ENCODE results near the gene BRAP. TPM values are rescaled to one million over a fixed set of nuclear protein-coding genes. Genes with fewer than 3 reads are reported as not detected.
"Not testable (repeated sequence)": the region's sequence is repeated elsewhere in the genome, so short reads cannot be mapped to it uniquely, and the experiment has no call there.

BRAP gene
- total RNA-seq, 2 experiments from 2014 or later = 14.7 to 16.9 TPM

DNA sequence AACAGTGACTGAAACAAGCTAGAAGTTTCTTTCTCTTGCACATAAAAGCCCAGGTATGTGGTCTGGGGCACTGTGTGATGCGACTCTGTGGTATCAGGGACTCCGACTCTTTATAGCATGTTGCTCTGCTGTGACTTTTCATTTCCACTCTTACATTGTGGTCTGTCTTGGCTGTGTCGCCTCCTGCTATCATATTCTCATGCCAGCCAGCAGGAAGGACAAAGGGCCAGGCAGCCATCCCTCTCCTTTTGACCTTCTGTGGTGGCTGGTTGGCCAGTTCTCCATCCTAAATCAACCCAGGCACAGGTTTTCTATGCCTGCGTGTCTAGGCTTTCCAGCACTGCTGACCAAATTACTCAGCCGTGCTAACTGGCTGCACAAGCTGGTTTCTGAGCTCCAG is 8.1 kb upstream of the BRAP start:
- Mint-ChIP-seq H3K9me3 (no peaks in the 10 kb centered on the region), H3K4me1 (ENCODE audit: low read depth) (no peaks in the 10 kb centered on the region), H3K27me3 (ENCODE audit: low read depth) (no peaks in the 10 kb centered on the region), H3K27ac (no peak overlapping the region), H3K4me3 (no peak overlapping the region), H3K36me3 (ENCODE audit: low read depth) (peaks cover 19% of the 10 kb centered on the region)
- no peak for DNase-seq
- intact Hi-C loops (cut with micrococcal nuclease) = no loop called here
- CTCF ChIA-PET = interaction anchor here (0.7 to 0.9 kb wide), 2 partner anchors 53 to 119 kb away, joined by 3 to 5 read pairs; no protein-coding TSS in a partner anchor

DNA sequence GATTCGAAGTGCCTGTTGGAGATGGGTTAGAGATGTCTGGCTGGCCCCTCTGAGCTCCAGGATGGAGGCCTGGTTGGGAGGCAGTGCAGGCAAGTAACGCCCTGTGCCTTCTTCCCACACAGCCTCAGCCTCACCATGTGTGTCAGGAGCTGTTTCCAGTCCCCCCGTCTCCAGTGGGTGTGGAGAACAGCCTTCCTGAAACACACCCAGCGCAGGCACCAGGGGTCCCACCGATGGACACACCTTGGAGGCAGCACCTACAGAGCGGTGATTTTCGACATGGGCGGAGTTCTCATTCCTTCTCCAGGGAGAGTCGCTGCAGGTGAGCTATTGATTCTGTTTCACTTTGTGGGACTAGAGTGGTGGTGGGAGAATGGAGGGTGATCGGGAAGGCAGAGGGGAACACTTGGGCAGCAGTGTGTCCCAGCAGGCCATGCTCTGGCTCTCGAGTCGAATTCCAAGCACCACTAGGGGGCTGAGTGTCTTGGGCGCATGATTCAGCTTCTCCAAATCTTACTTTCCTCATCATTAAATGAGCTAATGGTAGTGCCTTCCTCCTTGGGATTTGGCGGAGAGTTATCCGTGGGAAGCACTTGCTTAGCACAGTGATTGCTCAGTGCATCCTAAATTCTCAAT is 6.9 kb upstream of the BRAP start:
- intact Hi-C loops (cut with micrococcal nuclease) = no loop called here
- H3K27ac Mint-ChIP-seq = no peak overlapping the region
- peaks cover 3% of the 10 kb centered on the region for H3K4me1 Mint-ChIP-seq (ENCODE audit: low read depth)
- no peaks in the 10 kb centered on the region for H3K27me3 Mint-ChIP-seq (ENCODE audit: low read depth)
- no peaks in the 10 kb centered on the region for H3K9me3 Mint-ChIP-seq
- peaks cover 17% of the 10 kb centered on the region for H3K36me3 Mint-ChIP-seq (ENCODE audit: low read depth)
- H3K4me3 Mint-ChIP-seq = no peak overlapping the region
- DNase-seq = no peak
- CTCF ChIA-PET = interaction anchor here (0.6 to 0.9 kb wide), 3 partner anchors 11 to 120 kb away, joined by 3 to 5 read pairs (median 3); no protein-coding TSS in a partner anchor

DNA sequence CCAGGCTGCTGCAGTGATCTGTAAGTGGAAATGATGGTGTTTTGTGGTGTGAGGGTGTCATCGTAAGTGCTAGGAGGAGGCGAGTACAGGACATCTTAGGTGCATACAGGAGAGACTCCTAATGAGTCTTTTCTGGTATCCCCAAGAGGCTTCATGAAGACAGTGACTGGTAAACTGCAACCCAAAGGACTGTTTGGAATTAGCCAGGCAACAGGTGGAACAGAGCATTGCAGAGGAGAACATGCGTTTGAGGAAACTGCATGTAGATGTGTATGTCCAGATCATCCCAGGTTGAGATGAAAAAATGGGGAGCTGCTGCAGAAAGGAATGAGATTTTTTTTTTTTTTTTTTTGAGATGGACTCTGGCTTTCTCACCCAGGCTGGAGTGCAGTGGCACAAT is 5.5 kb upstream of the BRAP start:
- no peaks in the 10 kb centered on the region for H3K9me3 Mint-ChIP-seq
- no peak overlapping the region for H3K4me3 Mint-ChIP-seq
- DNase-seq = no peak
- CTCF ChIA-PET = no interaction called here
- H3K27me3 Mint-ChIP-seq (ENCODE audit: low read depth) = no peaks in the 10 kb centered on the region
- intact Hi-C loops (cut with micrococcal nuclease) = no loop called here
- no peak overlapping the region for H3K27ac Mint-ChIP-seq
- H3K4me1 Mint-ChIP-seq (ENCODE audit: low read depth) = peaks cover 14% of the 10 kb centered on the region
- peaks cover 15% of the 10 kb centered on the region for H3K36me3 Mint-ChIP-seq (ENCODE audit: low read depth)

DNA sequence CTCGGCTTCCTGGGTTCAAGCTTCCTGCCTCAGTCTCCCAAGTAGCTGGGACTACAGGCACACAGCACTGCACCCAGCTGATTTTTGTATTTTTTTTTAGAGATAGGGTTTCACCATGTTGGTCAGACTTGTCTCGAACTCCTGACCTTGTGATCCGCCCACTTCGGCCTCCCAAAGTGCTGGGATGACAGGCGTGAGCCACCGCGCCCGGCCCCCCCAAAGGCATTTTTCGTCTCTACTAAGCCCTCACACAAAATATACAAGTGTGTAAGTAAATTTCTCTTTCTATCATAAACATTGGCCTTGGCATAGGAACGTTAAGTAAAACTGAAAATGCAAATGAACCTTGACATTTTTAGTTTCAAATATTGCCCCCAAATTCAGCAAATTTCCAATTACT is 2.2 kb upstream of the BRAP start:
- intact Hi-C loops (cut with micrococcal nuclease) = loop anchor here (2.0 to 10.0 kb wide), 4 partner anchors 163 to 327 kb away; partner anchors contain the start of genes ERP29, SH2B3 and TMEM116
- peaks cover 11% of the 10 kb centered on the region for H3K36me3 Mint-ChIP-seq (ENCODE audit: low read depth)

DNA sequence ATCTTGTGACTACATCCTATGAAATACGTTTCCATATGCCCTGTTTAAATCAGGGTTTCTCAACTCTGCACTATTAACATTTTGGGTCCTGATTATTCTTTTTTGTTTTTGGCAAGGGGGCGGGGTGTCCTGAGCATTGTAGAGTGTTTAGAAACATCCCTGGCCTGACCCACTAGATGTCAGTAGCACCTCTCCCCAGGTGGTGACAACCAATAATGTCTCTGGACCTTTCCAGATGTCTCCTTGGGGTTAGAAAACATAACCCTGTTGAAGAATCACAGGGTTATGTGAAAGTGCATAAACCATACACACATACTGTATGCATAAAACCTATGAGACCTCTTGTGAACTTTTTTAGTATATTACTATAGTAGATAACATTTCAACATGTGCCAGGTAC is 1.5 kb upstream of the BRAP start:
- DNase-seq = peak; percentile 12
- no peak overlapping the region for H3K27ac Mint-ChIP-seq
- peaks cover 10% of the 10 kb centered on the region for H3K36me3 Mint-ChIP-seq (ENCODE audit: low read depth)
- no peaks in the 10 kb centered on the region for H3K9me3 Mint-ChIP-seq
- peak overlapping the region; percentile 20 for H3K4me3 Mint-ChIP-seq
- intact Hi-C loops (cut with micrococcal nuclease) = loop anchor here (2.0 to 10.0 kb wide), 4 partner anchors 162 to 328 kb away; partner anchors contain the start of genes ERP29, SH2B3 and TMEM116
- H3K27me3 Mint-ChIP-seq (ENCODE audit: low read depth) = no peaks in the 10 kb centered on the region
- CTCF ChIA-PET = interaction anchor here (0.6 to 0.8 kb wide), 2 partner anchors 101 to 283 kb away, joined by 4 read pairs; no protein-coding TSS in a partner anchor
- peaks cover 33% of the 10 kb centered on the region for H3K4me1 Mint-ChIP-seq (ENCODE audit: low read depth)

More for the DNA sequence above, 2.2 kb upstream of the BRAP start:
- H3K4me3 Mint-ChIP-seq = no peak overlapping the region
- no peaks in the 10 kb centered on the region for H3K9me3 Mint-ChIP-seq
- H3K4me1 Mint-ChIP-seq (ENCODE audit: low read depth) = peaks cover 33% of the 10 kb centered on the region
- CTCF ChIA-PET = no interaction called here
- H3K27ac Mint-ChIP-seq = no peak overlapping the region
- no peak for DNase-seq
- H3K27me3 Mint-ChIP-seq (ENCODE audit: low read depth) = no peaks in the 10 kb centered on the region

DNA sequence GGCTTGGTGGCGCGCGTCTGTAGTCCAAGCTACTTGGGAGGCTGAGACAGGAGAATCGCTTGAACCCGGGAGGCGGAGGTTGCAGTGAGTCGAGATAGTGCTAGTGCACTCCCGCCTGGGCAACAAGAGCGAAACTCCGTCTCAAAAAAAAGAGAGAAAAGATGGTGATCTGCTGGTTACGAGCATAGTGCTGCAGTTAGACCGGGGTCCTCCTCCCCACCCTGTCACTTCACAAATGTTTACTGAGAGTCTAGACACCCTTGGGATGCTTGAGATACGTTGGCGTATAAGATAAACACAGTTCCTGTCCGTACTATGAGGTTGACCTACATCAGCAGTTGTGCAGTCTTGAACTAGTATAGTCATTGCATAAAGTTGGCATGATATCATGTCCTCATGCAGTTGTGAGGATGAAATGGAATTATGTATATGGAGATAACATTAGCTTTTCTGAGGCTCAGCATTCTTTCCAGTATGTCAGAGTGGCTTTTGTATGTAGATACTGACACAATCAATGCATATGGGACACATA is 884 bp upstream of the BRAP start:
- Mint-ChIP-seq H3K4me1 (ENCODE audit: low read depth) (peaks cover 33% of the 10 kb centered on the region), H3K27me3 (ENCODE audit: low read depth) (no peaks in the 10 kb centered on the region), H3K36me3 (ENCODE audit: low read depth) (peaks cover 16% of the 10 kb centered on the region), H3K4me3 (peak overlapping the region; percentile 91), H3K9me3 (no peaks in the 10 kb centered on the region), H3K27ac (peak overlapping the region; percentile 86)
- no peak for DNase-seq
- CTCF ChIA-PET = interaction anchor here (0.8 to 2.0 kb wide), 2 partner anchors 100 to 158 kb away, joined by 4 read pairs; no protein-coding TSS in a partner anchor
- intact Hi-C loops (cut with micrococcal nuclease) = loop anchor here (1.0 to 10.0 kb wide), 5 partner anchors 155 to 328 kb away; partner anchors contain the start of genes ERP29, SH2B3 and TMEM116

DNA sequence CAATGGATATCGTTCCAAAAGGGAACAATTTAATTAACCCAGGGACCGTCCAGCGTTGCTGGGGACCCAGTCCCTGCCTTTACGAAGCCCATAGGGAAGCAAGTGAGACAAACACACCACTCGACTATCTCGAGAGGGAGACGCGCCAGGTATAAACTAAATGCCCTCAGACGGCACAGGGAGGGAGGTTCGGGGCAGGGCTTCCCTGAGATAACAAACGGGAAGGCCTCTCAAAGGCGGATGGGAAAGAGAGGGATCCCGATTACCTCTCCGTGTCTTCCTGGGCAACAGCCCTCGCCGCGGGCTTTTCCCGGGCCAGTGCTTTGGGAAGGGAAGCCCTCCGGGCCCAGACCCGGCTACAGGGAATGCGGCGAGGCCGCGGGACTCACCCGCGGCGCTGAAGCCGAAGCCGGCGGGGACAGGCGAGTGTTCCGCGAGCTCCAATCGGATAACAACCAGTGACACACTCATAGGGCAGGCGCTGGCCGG is 390 bp downstream of the BRAP start:
- CTCF ChIA-PET = interaction anchor here (1.1 to 2.4 kb wide), 3 partner anchors 127 to 157 kb away, joined by 4 to 7 read pairs (median 4); no protein-coding TSS in a partner anchor
- H3K4me3 Mint-ChIP-seq = peak overlapping the region; percentile 91
- peak overlapping the region; percentile 83 for H3K27ac Mint-ChIP-seq
- intact Hi-C loops (cut with micrococcal nuclease) = loop anchor here (1.0 to 10.0 kb wide), 4 partner anchors 89 to 329 kb away; partner anchors contain the start of genes ERP29 and TMEM116
- peaks cover 33% of the 10 kb centered on the region for H3K4me1 Mint-ChIP-seq (ENCODE audit: low read depth)
- H3K36me3 Mint-ChIP-seq (ENCODE audit: low read depth) = peaks cover 15% of the 10 kb centered on the region
- no peaks in the 10 kb centered on the region for H3K9me3 Mint-ChIP-seq
- H3K27me3 Mint-ChIP-seq (ENCODE audit: low read depth) = no peaks in the 10 kb centered on the region
- DNase-seq = peak; percentile 17

DNA sequence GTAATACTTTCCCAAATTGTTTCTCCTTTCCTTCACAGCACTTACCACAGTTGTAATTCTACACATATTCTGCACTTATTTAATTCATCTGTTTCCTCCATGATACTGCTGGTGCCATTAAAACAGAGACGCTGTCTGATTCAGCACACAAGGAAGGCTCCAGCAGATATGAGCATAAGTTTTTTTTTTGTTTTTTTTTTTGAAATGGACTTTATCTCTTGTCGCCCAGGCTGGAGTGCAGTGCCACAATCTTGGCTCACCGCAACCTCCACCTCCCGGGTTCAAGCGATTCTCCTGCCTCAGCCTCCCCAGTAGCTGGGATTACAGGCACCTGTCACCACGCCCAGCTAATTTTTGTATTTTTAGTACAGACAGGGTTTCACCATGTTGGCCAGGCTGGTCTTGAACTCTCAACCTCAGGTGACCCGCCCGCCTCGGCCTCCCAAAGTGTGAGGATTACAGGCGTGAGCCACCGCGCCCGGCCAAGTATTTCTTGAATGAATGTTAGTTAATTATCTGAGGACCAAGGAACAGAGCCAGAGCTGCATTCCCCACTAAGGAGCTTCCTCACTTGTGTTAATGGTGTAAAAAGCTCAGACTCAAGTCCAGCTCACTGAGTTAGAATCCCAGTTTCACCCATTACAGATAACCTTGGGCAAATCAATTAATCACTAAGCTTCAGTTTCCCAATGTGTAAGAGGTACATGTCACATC is 1.1 kb downstream of the BRAP start:
- Mint-ChIP-seq H3K4me1 (ENCODE audit: low read depth) (peaks cover 33% of the 10 kb centered on the region), H3K27ac (peak overlapping the region; percentile 83), H3K36me3 (ENCODE audit: low read depth) (peaks cover 15% of the 10 kb centered on the region), H3K4me3 (peak overlapping the region; percentile 91)
- CTCF ChIA-PET = interaction anchor here (0.6 to 2.4 kb wide), 4 partner anchors 128 to 661 kb away, joined by 3 to 7 read pairs (median 4); no protein-coding TSS in a partner anchor
- intact Hi-C loops (cut with micrococcal nuclease) = loop anchor here (1.0 to 10.0 kb wide), 4 partner anchors 88 to 330 kb away; partner anchors contain the start of genes ERP29 and TMEM116
- H3K9me3 Mint-ChIP-seq; DNase-seq; H3K27me3 Mint-ChIP-seq (ENCODE audit: low read depth): not testable (repeated sequence)

DNA sequence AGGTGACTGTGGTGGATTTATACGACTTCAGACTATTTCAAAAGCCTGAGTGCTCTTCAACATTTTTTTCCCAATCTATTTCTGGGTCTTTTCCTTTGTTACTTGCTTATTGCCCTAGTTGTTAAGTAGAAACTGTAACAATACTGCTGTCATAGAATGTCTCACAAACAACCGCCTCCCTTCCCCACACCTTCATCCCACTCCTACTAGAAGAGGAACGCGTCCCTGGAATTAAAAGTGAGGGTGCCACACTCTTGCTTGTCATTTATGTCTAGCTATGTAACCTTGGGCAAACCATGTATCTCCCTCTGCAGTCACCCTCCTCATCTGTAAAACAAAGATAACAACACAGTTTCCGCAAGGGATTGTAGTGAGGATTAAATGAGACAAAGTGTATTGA is 8.6 kb downstream of the BRAP start:
- H3K27me3 Mint-ChIP-seq (ENCODE audit: low read depth) = no peaks in the 10 kb centered on the region
- no peak overlapping the region for H3K4me3 Mint-ChIP-seq
- intact Hi-C loops (cut with micrococcal nuclease) = no loop called here
- CTCF ChIA-PET = interaction anchor here (0.6 kb wide), 1 partner anchor 651 kb away, joined by 3 read pairs; no protein-coding TSS in a partner anchor
- no peak overlapping the region for H3K27ac Mint-ChIP-seq
- H3K4me1 Mint-ChIP-seq (ENCODE audit: low read depth) = no peaks in the 10 kb centered on the region
- DNase-seq = no peak
- peaks cover 17% of the 10 kb centered on the region for H3K36me3 Mint-ChIP-seq (ENCODE audit: low read depth)
- H3K9me3 Mint-ChIP-seq = no peaks in the 10 kb centered on the region

DNA sequence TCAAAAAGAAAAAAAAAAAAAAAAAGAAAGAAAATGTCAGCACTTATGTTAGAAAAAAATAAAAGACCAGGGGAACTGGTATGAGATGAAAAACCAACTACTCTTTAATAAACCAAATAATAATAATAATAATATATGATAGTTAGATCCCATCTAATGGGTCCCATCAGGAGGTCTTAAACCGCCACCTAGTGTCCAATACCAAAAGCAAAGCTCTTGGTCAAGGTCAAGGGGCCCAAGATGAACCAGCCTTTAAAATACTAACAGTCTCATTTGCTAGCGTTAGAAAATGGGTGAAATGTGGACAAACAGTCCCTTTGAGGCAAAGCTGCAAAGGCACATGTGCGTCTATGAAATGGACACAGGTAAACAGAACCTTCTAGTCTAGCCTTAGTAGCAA is 12.3 kb downstream of the BRAP start:
- Mint-ChIP-seq H3K4me1 (ENCODE audit: low read depth) (no peaks in the 10 kb centered on the region), H3K9me3 (no peaks in the 10 kb centered on the region)

DNA sequence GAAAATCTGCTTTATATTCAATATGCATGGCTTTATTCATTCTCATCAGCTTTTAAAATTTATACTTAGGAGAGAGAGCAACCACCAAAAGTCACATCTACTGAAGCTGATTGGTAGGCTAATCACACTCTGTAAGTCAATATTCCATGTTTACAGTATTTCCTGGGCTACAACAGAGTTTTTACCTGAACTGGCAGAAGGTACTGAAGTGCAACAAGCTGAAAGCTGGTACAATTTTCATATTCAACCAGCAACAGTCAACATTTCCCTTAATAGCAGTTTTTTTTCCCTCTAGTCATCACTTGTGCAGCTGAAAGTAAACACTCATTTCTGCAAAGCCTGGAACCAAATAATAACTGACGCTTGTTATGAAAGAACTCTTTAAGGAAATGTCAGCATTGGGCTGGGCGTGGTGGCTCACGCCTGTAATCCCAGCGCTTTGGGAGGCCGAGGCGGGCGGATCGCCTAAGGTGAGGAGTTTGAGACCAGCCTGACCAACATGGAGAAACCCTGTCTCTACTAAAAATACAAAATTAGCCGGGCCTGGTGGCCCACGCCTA is 12.9 kb downstream of the BRAP start:
- Mint-ChIP-seq H3K27ac (no peak overlapping the region), H3K4me3 (no peak overlapping the region), H3K9me3 (no peaks in the 10 kb centered on the region), H3K36me3 (ENCODE audit: low read depth) (peaks cover 16% of the 10 kb centered on the region), H3K27me3 (ENCODE audit: low read depth) (no peaks in the 10 kb centered on the region), H3K4me1 (ENCODE audit: low read depth) (no peaks in the 10 kb centered on the region)
- no peak for DNase-seq
- intact Hi-C loops (cut with micrococcal nuclease) = loop anchor here (1.0 kb wide), 1 partner anchor 276 kb away; no protein-coding TSS in a partner anchor
- CTCF ChIA-PET = interaction anchor here (1.1 to 2.7 kb wide), 4 partner anchors 37 to 276 kb away, joined by 3 to 15 read pairs (median 6); no protein-coding TSS in a partner anchor

More for the DNA sequence above, 12.3 kb downstream of the BRAP start:
- intact Hi-C loops (cut with micrococcal nuclease) = loop anchor here (1.0 kb wide), 1 partner anchor 276 kb away; no protein-coding TSS in a partner anchor
- no peak overlapping the region for H3K27ac Mint-ChIP-seq
- peaks cover 16% of the 10 kb centered on the region for H3K36me3 Mint-ChIP-seq (ENCODE audit: low read depth)
- DNase-seq = no peak
- no peak overlapping the region for H3K4me3 Mint-ChIP-seq
- no peaks in the 10 kb centered on the region for H3K27me3 Mint-ChIP-seq (ENCODE audit: low read depth)
- CTCF ChIA-PET = interaction anchor here (0.6 to 2.7 kb wide), 5 partner anchors 37 to 277 kb away, joined by 3 to 15 read pairs (median 5); no protein-coding TSS in a partner anchor

Measured in activated naive CD4-positive, alpha-beta T cell treated with anti-CD3 and anti-CD28 coated beads for 36 hours (primary cell).